SU-DHL-6 (cell line): ENCODE measurements around the gene AACS.
"Not testable (repeated sequence)": the region's sequence is repeated elsewhere in the genome, so short reads cannot be mapped to it uniquely, and the experiment has no call there.

ENCODE experiments used
- H2AFZ ChIP-seq: fragments of 200-600 bp; sonication (generic); 2 replicates; pipeline ENCODE4 v1.6.1; 2014; ENCODE audit warnings: low read depth, mild to moderate bottlenecking, moderate library complexity, mixed read lengths, antibody characterized with exemption, low read length; ENCODE audit not compliant: severe bottlenecking
- H3F3A ChIP-seq: fragments of 200-600 bp; shearing (Covaris generic); 2 replicates; pipeline ENCODE4 v1.6.0; 2016; ENCODE audit warnings: antibody characterized with exemption, mild to moderate bottlenecking; ENCODE audit not compliant: insufficient read depth
- H3K27ac ChIP-seq: fragments of 200-600 bp; sonication (generic); 2 replicates; pipeline ENCODE4 v1.5.1; 2016; ENCODE audit warnings: low read depth, mild to moderate bottlenecking, low read length, moderate library complexity, mixed read lengths
- H3K27me3 ChIP-seq: fragments of 200-600 bp; sonication (generic), shearing (Covaris generic); 2 replicates; pipeline ENCODE4 v1.6.0; 2014; ENCODE audit warnings: mild to moderate bottlenecking, low read length
- H3K36me3 ChIP-seq: fragments of 200-600 bp; sonication (generic); 2 replicates; pipeline ENCODE4 v1.6.1; 2014; ENCODE audit warnings: mild to moderate bottlenecking, low read length, mixed read lengths
- H3K4me2 ChIP-seq: fragments of 300-600, 200-600 bp; shearing (Covaris generic), sonication (generic); 2 replicates; pipeline ENCODE4 v1.6.0; 2014; ENCODE audit warnings: low read length, low read depth, mild to moderate bottlenecking; ENCODE audit not compliant: poor library complexity, severe bottlenecking
- H3K4me3 ChIP-seq: fragments of 200-600 bp; sonication (generic); 2 replicates; pipeline ENCODE4 v1.5.1; 2014; ENCODE audit warnings: antibody characterized with exemption, low read length, mild to moderate bottlenecking, mixed read lengths; ENCODE audit not compliant: insufficient read depth, poor library complexity, severe bottlenecking
- H3K79me2 ChIP-seq: fragments of 200-600 bp; sonication (generic); 2 replicates; pipeline ENCODE4 v1.6.1; 2014; ENCODE audit warnings: mild to moderate bottlenecking, low read length, moderate library complexity; ENCODE audit not compliant: insufficient read depth
- H3K9ac ChIP-seq: fragments of 200-600 bp; sonication (generic); 2 replicates; pipeline ENCODE4 v1.7.0; 2014; ENCODE audit warnings: mild to moderate bottlenecking, low read length
- H3K9me2 ChIP-seq: fragments of 200-600 bp; sonication (generic); replicated peaks from 2 replicates; pipeline ENCODE4 v1.6.1; 2014; ENCODE audit warnings: low read length; ENCODE audit not compliant: insufficient read depth
- H3K9me3 ChIP-seq: fragments of 200-600 bp; sonication (generic); 2 replicates; pipeline ENCODE4 v1.6.1; 2014; ENCODE audit warnings: low read length, mixed read lengths; ENCODE audit not compliant: insufficient read depth
- H4K20me1 ChIP-seq: fragments of 200-600 bp; sonication (generic); 2 replicates; pipeline ENCODE4 v1.6.1; 2014; ENCODE audit warnings: low read depth, mild to moderate bottlenecking, antibody characterized with exemption, low read length, moderate library complexity, mixed read lengths
- EZH2phosphoT487 ChIP-seq: fragments of 200-600 bp; sonication (generic), shearing (Covaris generic); conservative IDR thresholded peaks from 2 replicates; pipeline ENCODE4 v1.6.1; 2018; ENCODE audit warnings: mild to moderate bottlenecking, antibody characterized with exemption, low read length, moderate library complexity, mixed read lengths
- TF ChIP-seq, protein P1 (sequence below): fragments of 200-600 bp; sonication (generic); IDR thresholded peaks from one replicate; pipeline ENCODE4 v1.5.1; 2017; ENCODE audit warnings: antibody characterized with exemption, mild to moderate bottlenecking, low read length, moderate library complexity; ENCODE audit not compliant: insufficient read depth, poor library complexity, severe bottlenecking

The AACS gene

DNA sequence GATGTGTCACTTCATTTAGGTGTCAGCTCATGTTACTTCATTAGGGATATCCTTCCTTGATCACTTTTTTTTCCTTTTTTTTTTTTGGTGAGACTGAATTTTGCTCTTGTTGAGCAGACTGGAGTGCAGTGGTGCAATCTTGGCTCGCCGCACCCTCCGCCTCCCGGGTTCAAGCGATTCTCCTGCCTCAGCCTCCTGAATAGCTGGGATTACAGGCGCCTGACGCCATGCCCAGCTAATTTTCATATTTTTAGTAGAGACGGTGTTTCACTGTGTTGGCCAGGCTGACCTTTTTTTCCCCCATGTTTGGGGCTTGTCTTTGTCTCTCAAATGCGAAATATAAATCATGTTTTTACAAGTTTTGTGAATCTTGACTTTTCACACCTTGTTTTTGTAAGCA, 9.6 kb upstream of the AACS start:
- no peaks in the 10 kb centered on the region for H3K79me2 ChIP-seq
- H3K27me3 ChIP-seq = no peaks in the 10 kb centered on the region
- H4K20me1 ChIP-seq = no peaks in the 10 kb centered on the region
- no peaks in the 10 kb centered on the region for H3K9me3 ChIP-seq
- no peak overlapping the region for H3K27ac ChIP-seq
- H3K9me2 ChIP-seq = no peaks in the 10 kb centered on the region
- no peak overlapping the region for H3K9ac ChIP-seq
- no peak overlapping the region for H3K4me3 ChIP-seq
- H2AFZ ChIP-seq = no peak overlapping the region
- TF ChIP-seq EZH2phosphoT487 = no peak
- TF ChIP-seq, protein P1, sequence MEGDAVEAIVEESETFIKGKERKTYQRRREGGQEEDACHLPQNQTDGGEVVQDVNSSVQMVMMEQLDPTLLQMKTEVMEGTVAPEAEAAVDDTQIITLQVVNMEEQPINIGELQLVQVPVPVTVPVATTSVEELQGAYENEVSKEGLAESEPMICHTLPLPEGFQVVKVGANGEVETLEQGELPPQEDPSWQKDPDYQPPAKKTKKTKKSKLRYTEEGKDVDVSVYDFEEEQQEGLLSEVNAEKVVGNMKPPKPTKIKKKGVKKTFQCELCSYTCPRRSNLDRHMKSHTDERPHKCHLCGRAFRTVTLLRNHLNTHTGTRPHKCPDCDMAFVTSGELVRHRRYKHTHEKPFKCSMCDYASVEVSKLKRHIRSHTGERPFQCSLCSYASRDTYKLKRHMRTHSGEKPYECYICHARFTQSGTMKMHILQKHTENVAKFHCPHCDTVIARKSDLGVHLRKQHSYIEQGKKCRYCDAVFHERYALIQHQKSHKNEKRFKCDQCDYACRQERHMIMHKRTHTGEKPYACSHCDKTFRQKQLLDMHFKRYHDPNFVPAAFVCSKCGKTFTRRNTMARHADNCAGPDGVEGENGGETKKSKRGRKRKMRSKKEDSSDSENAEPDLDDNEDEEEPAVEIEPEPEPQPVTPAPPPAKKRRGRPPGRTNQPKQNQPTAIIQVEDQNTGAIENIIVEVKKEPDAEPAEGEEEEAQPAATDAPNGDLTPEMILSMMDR = no peak
- H3F3A ChIP-seq = no peaks in the 10 kb centered on the region
- H3K4me2 ChIP-seq = no peak overlapping the region
- H3K36me3 ChIP-seq = no peaks in the 10 kb centered on the region

DNA sequence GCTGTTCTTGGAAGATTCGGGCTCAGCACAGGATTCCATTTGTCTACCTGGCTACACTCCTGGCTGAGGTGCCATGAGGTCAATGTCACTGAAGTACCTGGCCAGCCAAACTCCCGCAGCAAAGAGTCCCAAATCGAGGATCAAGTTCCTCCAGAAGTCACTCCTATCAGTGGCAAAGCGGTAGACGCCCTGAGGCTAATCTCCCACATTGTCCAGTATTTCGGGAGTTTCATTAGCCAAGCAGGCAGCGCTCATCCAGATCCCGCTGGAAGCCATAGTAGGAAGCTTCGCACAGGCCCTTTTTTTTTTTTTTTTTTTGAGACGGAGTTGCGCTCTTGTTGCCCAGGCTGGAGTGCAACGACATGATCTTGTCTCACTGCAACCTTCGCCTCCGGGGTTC, 8.9 kb upstream of the AACS start:
- H3F3A ChIP-seq = no peaks in the 10 kb centered on the region
- H3K36me3 ChIP-seq = no peaks in the 10 kb centered on the region
- H3K9ac ChIP-seq = no peak overlapping the region
- no peaks in the 10 kb centered on the region for H3K9me2 ChIP-seq
- no peak overlapping the region for H3K27ac ChIP-seq
- H3K4me3 ChIP-seq = no peak overlapping the region
- no peaks in the 10 kb centered on the region for H4K20me1 ChIP-seq
- TF ChIP-seq, protein P1 = no peak
- TF ChIP-seq EZH2phosphoT487 = no peak
- peaks cover 5% of the 10 kb centered on the region; the same call in 1 of the 2 replicates for H3K9me3 ChIP-seq
- no peaks in the 10 kb centered on the region for H3K79me2 ChIP-seq
- H2AFZ ChIP-seq = no peak overlapping the region
- no peaks in the 10 kb centered on the region for H3K27me3 ChIP-seq
- no peak overlapping the region for H3K4me2 ChIP-seq

DNA sequence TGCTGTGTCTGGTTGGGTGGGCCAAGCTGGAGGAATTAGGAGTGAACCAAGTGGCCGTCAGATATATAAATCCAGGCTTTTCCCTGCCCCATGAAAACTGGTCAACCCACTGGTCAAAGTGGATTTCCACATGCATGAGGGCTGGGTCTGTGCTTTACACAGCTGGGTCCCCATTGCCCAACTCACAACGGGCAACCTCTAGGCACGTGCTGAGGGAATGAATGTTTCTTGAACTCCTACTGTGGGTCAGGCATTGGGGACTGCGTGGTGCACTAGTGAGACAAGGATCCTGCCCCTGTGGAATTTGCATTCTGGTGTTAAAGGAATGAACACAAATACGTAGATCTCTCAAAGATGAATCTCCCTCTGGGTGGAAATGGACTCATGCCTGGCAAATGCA, 7.5 kb upstream of the AACS start:
- Histone ChIP-seq H3K79me2 (no peaks in the 10 kb centered on the region), H3K9me3 (peaks cover 10% of the 10 kb centered on the region; the same call in 1 of the 2 replicates), H3K9ac (no peak overlapping the region), H3K4me2 (no peak overlapping the region), H3K4me3 (no peak overlapping the region), H2AFZ (no peak overlapping the region), H3K27me3 (no peaks in the 10 kb centered on the region), H4K20me1 (no peaks in the 10 kb centered on the region), H3K36me3 (no peaks in the 10 kb centered on the region), H3K9me2 (no peaks in the 10 kb centered on the region), H3F3A (no peaks in the 10 kb centered on the region), H3K27ac (no peak overlapping the region)
- TF ChIP-seq EZH2phosphoT487 = no peak

DNA sequence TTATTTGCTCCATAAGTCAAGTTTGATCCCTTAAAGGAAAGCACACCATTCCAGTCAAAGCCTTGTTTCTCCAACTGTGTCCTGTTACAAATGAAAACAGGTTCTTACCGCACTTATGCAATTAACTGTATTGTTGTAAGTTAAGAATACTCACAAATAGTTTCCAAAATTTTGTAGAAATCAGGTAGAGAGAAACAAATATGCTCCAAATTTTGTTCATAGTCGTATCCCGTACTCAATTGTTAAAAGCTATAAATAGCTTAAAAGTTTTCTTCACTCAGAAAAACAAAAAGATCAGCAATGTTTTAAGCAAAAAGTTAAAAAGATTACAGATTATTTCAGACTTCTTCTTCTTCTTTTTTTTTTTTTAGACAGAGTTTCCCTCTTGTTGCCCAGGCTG, 4.0 kb upstream of the AACS start:
- H4K20me1 ChIP-seq = no peaks in the 10 kb centered on the region
- H2AFZ ChIP-seq = no peak overlapping the region
- H3K4me3 ChIP-seq = no peak overlapping the region
- peaks cover 4% of the 10 kb centered on the region; the same call in 1 of the 2 replicates for H3K79me2 ChIP-seq
- no peaks in the 10 kb centered on the region for H3K36me3 ChIP-seq
- no peaks in the 10 kb centered on the region for H3F3A ChIP-seq
- H3K27ac ChIP-seq = no peak overlapping the region
- H3K4me2 ChIP-seq = no peak overlapping the region
- peaks cover 10% of the 10 kb centered on the region; the same call in 1 of the 2 replicates for H3K9me3 ChIP-seq
- H3K9me2 ChIP-seq = no peaks in the 10 kb centered on the region
- TF ChIP-seq, protein P1 = no peak
- no peak for TF ChIP-seq EZH2phosphoT487
- H3K27me3 ChIP-seq = no peaks in the 10 kb centered on the region
- no peak overlapping the region for H3K9ac ChIP-seq

DNA sequence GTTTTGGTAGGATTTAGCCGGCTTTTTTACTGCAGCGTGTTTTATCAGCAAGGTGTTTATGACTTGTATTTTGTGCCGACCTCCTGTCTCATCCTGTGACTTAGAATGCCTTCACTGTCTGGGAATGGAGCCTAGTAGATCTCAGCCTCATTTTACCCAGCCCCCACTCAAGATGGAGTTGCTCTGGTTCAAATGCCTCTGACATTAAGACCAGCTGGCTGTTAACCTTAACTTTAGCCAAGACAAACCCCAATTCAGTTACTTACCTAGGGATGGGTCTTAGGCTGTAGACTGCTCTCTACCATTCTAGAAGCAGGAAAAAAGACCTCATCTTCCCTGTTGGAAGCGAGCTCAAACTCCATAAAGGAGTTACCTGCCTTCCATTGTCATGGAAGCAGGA, 1.7 kb upstream of the AACS start:
- H2AFZ ChIP-seq, H3K4me2 ChIP-seq, H3F3A ChIP-seq: not testable (repeated sequence)

More for the DNA sequence above, 1.7 kb upstream of the AACS start:
- H4K20me1 ChIP-seq, H3K36me3 ChIP-seq, H3K9me2 ChIP-seq, H3K27ac ChIP-seq, H3K4me3 ChIP-seq, H3K9me3 ChIP-seq, H3K79me2 ChIP-seq, H3K27me3 ChIP-seq, H3K9ac ChIP-seq: not testable (repeated sequence)
